GM12891 (cell line): Measurements from ENCODE around the gene TNFAIP8.

Experiments used
- DNase-seq: peaks from one replicate; pipeline ENCODE4 v3.0.0; 2011; ENCODE audit warnings: low spot score; ENCODE audit not compliant: insufficient read length
- FAIRE-seq: peaks from 2 replicates; lab custom pipeline; 2011; peaks lifted over from hg19 to GRCh38; lab: Jason Lieb, UNC
- PAX5 ChIP-seq: IDR thresholded peaks from 2 replicates; pipeline ENCODE4 v1.6.1; 2011; ENCODE audit warnings: low read length, moderate library complexity, mild to moderate bottlenecking; ENCODE audit not compliant: insufficient read depth, severe bottlenecking
- POLR2A ChIP-seq: IDR thresholded peaks from 2 replicates; pipeline ENCODE4 v1.6.1; 2011; ENCODE audit warnings: low read depth, low read length, control low read depth
- POLR2AphosphoS5 ChIP-seq: IDR thresholded peaks from 2 replicates; pipeline ENCODE4 v1.6.1; 2011; ENCODE audit warnings: low read depth, low read length, control low read depth
- POU2F2 ChIP-seq: IDR thresholded peaks from 2 replicates; pipeline ENCODE4 v1.6.1; 2011; ENCODE audit warnings: low read depth, mild to moderate bottlenecking, control low read depth, low read length, moderate library complexity
- SPI1 ChIP-seq: IDR thresholded peaks from 2 replicates; pipeline ENCODE4 v1.6.1; 2011; ENCODE audit warnings: low read depth, low read length, control low read depth
- TAF1 ChIP-seq: IDR thresholded peaks from 2 replicates; pipeline ENCODE4 v1.6.1; 2011; ENCODE audit warnings: low read depth, low read length, control low read depth

TNFAIP8 gene

GRCh38 chr5:119356612-119357188, 881 bp downstream of the TNFAIP8 start:
- TF ChIP-seq POLR2A = no peak
- no peak for TF ChIP-seq PAX5
- no peak for TF ChIP-seq POLR2AphosphoS5
- TF ChIP-seq POU2F2 = no peak
- no peak for TF ChIP-seq SPI1
- no peak for TF ChIP-seq TAF1
- no peak for DNase-seq
- FAIRE-seq = peak; percentile 67

GRCh38 chr5:119357270-119357669, 1.5 kb downstream of the TNFAIP8 start:
- TF ChIP-seq POLR2AphosphoS5 (no peak), PAX5 (no peak), SPI1 (no peak)
- FAIRE-seq (peak; percentile 35), DNase-seq (no peak)

- FAIRE-seq (peak; percentile 16), DNase-seq (no peak)
- TF ChIP-seq SPI1 (no peak), POU2F2 (no peak), POLR2AphosphoS5 (0 out of 2 replicates have a peak, but pooled peaks have one; percentile 16), PAX5 (no peak), POLR2A (peak; percentile 22; the same call in 1 of the 2 replicates)
Measured at GRCh38 chr5:119357808-119358529, 2.1 kb downstream of the TNFAIP8 start.

GRCh38 chr5:119358530-119358900, 2.7 kb downstream of the TNFAIP8 start:
- no peak for TF ChIP-seq TAF1
- no peak for TF ChIP-seq POU2F2
- no peak for TF ChIP-seq POLR2AphosphoS5
- TF ChIP-seq PAX5 = no peak
- no peak for TF ChIP-seq POLR2A
- TF ChIP-seq SPI1 = no peak
- no peak for DNase-seq
- FAIRE-seq = no peak

- FAIRE-seq = peak; percentile 68
- TF ChIP-seq POLR2A = 0 out of 2 replicates have a peak, but pooled peaks have one; percentile 31
- TF ChIP-seq POU2F2 = no peak
- DNase-seq = no peak
Measured at GRCh38 chr5:119358901-119359603, 3.2 kb downstream of the TNFAIP8 start.

- FAIRE-seq (peak; percentile 47), DNase-seq (no peak)
- TF ChIP-seq POLR2AphosphoS5 (no peak), SPI1 (no peak), POU2F2 (no peak), POLR2A (no peak), PAX5 (no peak), TAF1 (no peak)
Measured at GRCh38 chr5:119359737-119360413, 4.1 kb downstream of the TNFAIP8 start.

GRCh38 chr5:119360905-119361593, 5.2 kb downstream of the TNFAIP8 start:
- FAIRE-seq (no peak), DNase-seq (no peak)
- TF ChIP-seq POLR2A (no peak), SPI1 (no peak), POU2F2 (no peak), POLR2AphosphoS5 (0 out of 2 replicates have a peak, but pooled peaks have one; percentile 2), PAX5 (no peak), TAF1 (no peak)

- DNase-seq = no peak
- 0 out of 2 replicates have a peak, but pooled peaks have one; percentile 3 for TF ChIP-seq POLR2AphosphoS5
- TF ChIP-seq SPI1 = no peak
- peak; percentile 69 for FAIRE-seq
Measured at GRCh38 chr5:119361594-119362125, 5.8 kb downstream of the TNFAIP8 start.

GRCh38 chr5:119362714-119363113, 6.9 kb downstream of the TNFAIP8 start:
- no peak for FAIRE-seq
- no peak for DNase-seq
- TF ChIP-seq POLR2AphosphoS5 = no peak
- TF ChIP-seq TAF1 = no peak
- TF ChIP-seq POU2F2 = no peak
- no peak for TF ChIP-seq POLR2A
- TF ChIP-seq SPI1 = no peak
- no peak for TF ChIP-seq PAX5
